A549 (cell line): Measurements from ENCODE around the gene CEP152. TPM values are rescaled to one million over a fixed set of nuclear protein-coding genes. Genes with fewer than 3 reads are reported as not detected.

ENCODE experiments used
- ATAC-seq, 2 experiments: fragments of 200-7000 bp in 1 of 2; fragments of >200 bp in 1 of 2; cut with Nextera tagmentation in 1 of 2; cut with Tn5 transposase in 1 of 2; 3 replicates each; pipeline versions ENCODE4 v1.8.0 to v1.9.1; 2018 to 2020; ENCODE audit warnings: mild to moderate bottlenecking in 1 of 2, moderate library complexity in 1 of 2
- CTCF ChIA-PET: fragments of 300-600 bp; sonication (Branson Sonifier 250); formaldehyde crosslinking; extraction: SDS; loops from one replicate; lab custom pipeline; 2021; ENCODE audit warnings: antibody characterized with exemption, inconsistent platforms; lab: Yijun Ruan, JAX
- POLR2A ChIA-PET: fragments of 350-600 bp; formaldehyde crosslinking; extraction: SDS; loops from one replicate; lab custom pipeline; 2021; ENCODE audit warnings: antibody characterized with exemption, inconsistent platforms; lab: Yijun Ruan, JAX
- DNase-seq, 2 experiments: peaks; one replicate each; pipeline versions ENCODE4 v3.0.0 to v3.0.0-alpha.2; 2011 to 2016; ENCODE audit warnings: low read depth in 1 of 2, low spot score in 1 of 2
- FAIRE-seq: peaks from 2 replicates; lab custom pipeline; 2011; peaks lifted over from hg19 to GRCh38; lab: Jason Lieb, UNC
- H3K27ac ChIP-seq, 2 experiments: fragments of >200 bp; sonication (Bioruptor Twin); formaldehyde crosslinking; 3 replicates each; pipeline ENCODE4 v1.5.1; 2016 to 2017
- H3K4me1 ChIP-seq: fragments of >200 bp; sonication (Bioruptor Twin); formaldehyde crosslinking; 3 replicates; pipeline ENCODE4 v1.6.1; 2016
- H3K4me2 ChIP-seq: fragments of >200 bp; sonication (Bioruptor Twin); formaldehyde crosslinking; 3 replicates; pipeline ENCODE4 v1.6.1; 2016
- H3K4me3 ChIP-seq: fragments of >200 bp; sonication (Bioruptor Twin); formaldehyde crosslinking; 3 replicates; pipeline ENCODE4 v1.5.1; 2016
- H3K9me3 ChIP-seq: fragments of >200 bp; sonication (Bioruptor Twin); formaldehyde crosslinking; 3 replicates; pipeline ENCODE4 v1.6.1; 2016
- BHLHE40 ChIP-seq: IDR thresholded peaks from 2 replicates; pipeline ENCODE4 v1.6.1; 2012; ENCODE audit warnings: low read depth, low read length, inconsistent platforms
- CBX8 ChIP-seq: fragments of 200-600 bp; sonication (generic); IDR thresholded peaks from 2 replicates; pipeline ENCODE4 v1.6.1; 2016
- CHD2 ChIP-seq: fragments of 150-350 bp; IDR thresholded peaks from 2 replicates; pipeline ENCODE4 v1.6.1; 2014; ENCODE audit warnings: low read length; ENCODE audit not compliant: partially characterized antibody
- EHMT2 ChIP-seq: fragments of 200-600 bp; sonication (generic); IDR thresholded peaks from 2 replicates; pipeline ENCODE4 v1.6.1; 2016; ENCODE audit warnings: antibody characterized with exemption, low read depth, mild to moderate bottlenecking, moderate library complexity
- EP300 ChIP-seq, 2 experiments: fragments of >200 bp; sonication (Bioruptor Twin); formaldehyde crosslinking; IDR thresholded peaks; 2 replicates in 1 of 2; 3 replicates in 1 of 2; pipeline ENCODE4 v1.6.1; 2016 to 2017
- FOXS1 ChIP-seq: fragments of 250-450 bp; sonication (Bioruptor Pico); IDR thresholded peaks from 2 replicates; pipeline ENCODE4 v1.5.0; 2020; ENCODE audit warnings: mild to moderate bottlenecking, moderate library complexity
- HDAC2 ChIP-seq: fragments of 200-600 bp; sonication (generic); IDR thresholded peaks from 2 replicates; pipeline ENCODE4 v1.6.1; 2016
- HES2 ChIP-seq: fragments of >200 bp; sonication (Bioruptor Twin); formaldehyde crosslinking; IDR thresholded peaks from 2 replicates; pipeline ENCODE4 v1.6.1; 2016
- HOXA7 ChIP-seq: fragments of 250-450 bp; sonication (Bioruptor Pico); IDR thresholded peaks from 2 replicates; pipeline ENCODE4 v1.5.0; 2020; ENCODE audit warnings: mild to moderate bottlenecking, moderate library complexity
- HOXB13 ChIP-seq: fragments of 250-450 bp; sonication (Bioruptor Pico); IDR thresholded peaks from 2 replicates; pipeline ENCODE4 v1.5.0; 2020; ENCODE audit warnings: low read depth, mild to moderate bottlenecking, moderate library complexity
- HOXB5 ChIP-seq: fragments of 250-450 bp; sonication (Bioruptor Pico); IDR thresholded peaks from 2 replicates; pipeline ENCODE4 v1.5.0; 2020; ENCODE audit warnings: mild to moderate bottlenecking, moderate library complexity
- MYC ChIP-seq: IDR thresholded peaks from 2 replicates; pipeline ENCODE4 v1.6.1; 2012; ENCODE audit warnings: mild to moderate bottlenecking, inconsistent platforms, low read length, improper control_type of control experiment, borderline replicate concordance
- NFE2L2 ChIP-seq: fragments of 150-350 bp; conservative IDR thresholded peaks from 2 replicates; pipeline ENCODE4 v1.6.1; 2014; ENCODE audit warnings: low read length
- NPAS2 ChIP-seq: fragments of 250-450 bp; sonication (Bioruptor Pico); IDR thresholded peaks from 2 replicates; pipeline ENCODE4 v1.8.0; 2022; ENCODE audit warnings: mild to moderate bottlenecking, moderate library complexity, borderline replicate concordance
- PHF8 ChIP-seq: fragments of 200-600 bp; sonication (generic); IDR thresholded peaks from 2 replicates; pipeline ENCODE4 v1.6.1; 2016; ENCODE audit warnings: low read depth, mild to moderate bottlenecking, antibody characterized with exemption, moderate library complexity, borderline replicate concordance
- POLR2AphosphoS2 ChIP-seq: conservative IDR thresholded peaks from 2 replicates; pipeline ENCODE4 v1.6.1; 2012; ENCODE audit warnings: low read length, improper control_type of control experiment, inconsistent platforms
- RARB ChIP-seq: fragments of 250-450 bp; sonication (Bioruptor Pico); IDR thresholded peaks from 2 replicates; pipeline ENCODE4 v1.8.0; 2021; ENCODE audit warnings: mild to moderate bottlenecking, moderate library complexity
- RNF2 ChIP-seq: fragments of 200-600 bp; sonication (generic); IDR thresholded peaks from 2 replicates; pipeline ENCODE4 v1.6.1; 2016; ENCODE audit warnings: low read depth, mild to moderate bottlenecking, antibody characterized with exemption, moderate library complexity, borderline replicate concordance
- SREBF2 ChIP-seq: fragments of 450-650 bp; IDR thresholded peaks from 2 replicates; pipeline ENCODE4 v1.6.1; 2014; ENCODE audit warnings: mild to moderate bottlenecking, moderate library complexity
- ZFP36 ChIP-seq: fragments of 450-650 bp; IDR thresholded peaks from 2 replicates; pipeline ENCODE4 v1.6.1; 2014; ENCODE audit warnings: borderline replicate concordance; ENCODE audit not compliant: partially characterized antibody
- WGBS: methylation state at CpG from one replicate; pipeline ENCODE4 v1.1.6; 2017; ENCODE audit errors: missing lambda C conversion rate; 5-methylcytosine and 5-hydroxymethylcytosine counted together
- polyA plus RNA-seq, 4 experiments: library from polyadenylated mRNA; depleted of rRNA in 3 of 4; stranded (reverse); fragments of >200 nt; fragmentation: RNase III in 1 of 4; extraction: RNeasy Plus Mini Kit Qiagen cat#74134 plus additional on column Dnase treatment in 1 of 4; gene quantifications; 2 replicates in 3 of 4; 3 replicates in 1 of 4; pipeline ENCODE4 v1.2.3, GENCODE V29; 2011 to 2017
- TF ChIP-seq, protein P1 (sequence below): IDR thresholded peaks from 2 replicates; pipeline ENCODE4 v1.6.1; 2012
- TF ChIP-seq, protein P2 (sequence below): IDR thresholded peaks from 2 replicates; pipeline ENCODE4 v1.6.1; 2012; ENCODE audit warnings: low read depth, borderline replicate concordance
- TF ChIP-seq, protein P3 (sequence below): fragments of 150-350 bp; IDR thresholded peaks from 2 replicates; pipeline ENCODE4 v1.6.1; 2014; ENCODE audit warnings: low read depth, mild to moderate bottlenecking, low read length
- TF ChIP-seq, protein P4 (sequence below): fragments of 250-450 bp; sonication (Bioruptor Pico); IDR thresholded peaks from 2 replicates; pipeline ENCODE4 v1.5.0; 2020; ENCODE audit warnings: low read depth, mild to moderate bottlenecking, moderate library complexity

CEP152 gene
- polyA plus RNA-seq, 2 of the 4 experiments (the other 2 are of a cell fraction): 3.9 to 4.3 TPM

GRCh38 chr15:48759921-48760320, 50.9 kb downstream of the CEP152 start:
- POLR2A ChIA-PET: no interaction called here
- CTCF ChIA-PET: no interaction called here
- H3K4me2 ChIP-seq: no peak overlapping the region
- peaks cover 22% of the 10 kb centered on the region for H3K4me1 ChIP-seq
- 81% methylated on average over 1 of the region's 1 CpG for WGBS
- no peak for FAIRE-seq
- no peaks in the 10 kb centered on the region for H3K9me3 ChIP-seq
- H3K4me3 ChIP-seq: no peak overlapping the region
- no peak for ATAC-seq
- TF ChIP-seq SREBF2 (no peak), NPAS2 (CRISPR knock-in tag) (no peak), EHMT2 (no peak), HOXA7 (CRISPR knock-in tag) (no peak), RARB (CRISPR knock-in tag) (no peak), EP300 (IDR thresholded peaks at IDR 0.05) (no peak), ZFP36 (no peak), HDAC2 (no peak), HES2 (no peak), FOXS1 (CRISPR knock-in tag) (no peak), PHF8 (no peak), RNF2 (no peak), CHD2 (no peak), NFE2L2 (no peak)
- TF ChIP-seq, protein P1, sequence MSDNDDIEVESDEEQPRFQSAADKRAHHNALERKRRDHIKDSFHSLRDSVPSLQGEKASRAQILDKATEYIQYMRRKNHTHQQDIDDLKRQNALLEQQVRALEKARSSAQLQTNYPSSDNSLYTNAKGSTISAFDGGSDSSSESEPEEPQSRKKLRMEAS: no peak
- TF ChIP-seq, protein P2, sequence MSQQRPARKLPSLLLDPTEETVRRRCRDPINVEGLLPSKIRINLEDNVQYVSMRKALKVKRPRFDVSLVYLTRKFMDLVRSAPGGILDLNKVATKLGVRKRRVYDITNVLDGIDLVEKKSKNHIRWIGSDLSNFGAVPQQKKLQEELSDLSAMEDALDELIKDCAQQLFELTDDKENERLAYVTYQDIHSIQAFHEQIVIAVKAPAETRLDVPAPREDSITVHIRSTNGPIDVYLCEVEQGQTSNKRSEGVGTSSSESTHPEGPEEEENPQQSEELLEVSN: no peak
- TF ChIP-seq, protein P3, sequence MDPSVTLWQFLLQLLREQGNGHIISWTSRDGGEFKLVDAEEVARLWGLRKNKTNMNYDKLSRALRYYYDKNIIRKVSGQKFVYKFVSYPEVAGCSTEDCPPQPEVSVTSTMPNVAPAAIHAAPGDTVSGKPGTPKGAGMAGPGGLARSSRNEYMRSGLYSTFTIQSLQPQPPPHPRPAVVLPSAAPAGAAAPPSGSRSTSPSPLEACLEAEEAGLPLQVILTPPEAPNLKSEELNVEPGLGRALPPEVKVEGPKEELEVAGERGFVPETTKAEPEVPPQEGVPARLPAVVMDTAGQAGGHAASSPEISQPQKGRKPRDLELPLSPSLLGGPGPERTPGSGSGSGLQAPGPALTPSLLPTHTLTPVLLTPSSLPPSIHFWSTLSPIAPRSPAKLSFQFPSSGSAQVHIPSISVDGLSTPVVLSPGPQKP: no peak
- DNase-seq: no peak
- H3K27ac ChIP-seq: no peak overlapping the region

DNA sequence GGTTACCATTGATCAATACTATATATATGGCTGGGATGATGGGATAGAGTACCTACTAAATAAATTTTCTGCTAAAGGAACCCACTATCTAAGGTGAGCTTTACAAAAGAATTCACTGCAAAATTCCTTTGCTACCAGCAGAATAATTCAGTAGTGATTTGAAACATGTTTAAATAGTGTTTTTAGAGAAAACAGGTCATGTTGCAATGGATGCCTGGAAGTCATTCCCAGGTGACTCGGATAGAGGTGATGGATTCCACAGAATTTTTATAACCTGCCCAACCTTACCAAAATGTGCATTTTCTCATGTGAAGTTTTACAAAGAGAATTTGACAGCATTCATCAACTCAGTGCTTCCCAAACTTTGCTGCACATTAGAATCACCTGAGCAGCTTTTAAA, 53.2 kb downstream of the CEP152 start:
- WGBS: 100% methylated on average over 1 of the region's 1 CpG
- ChIA-PET CTCF (no interaction called here), POLR2A (no interaction called here)
- no peak overlapping the region for H3K27ac ChIP-seq
- H3K4me3 ChIP-seq: no peak overlapping the region
- H3K4me2 ChIP-seq: no peak overlapping the region
- no peaks in the 10 kb centered on the region for H3K9me3 ChIP-seq
- no peak for FAIRE-seq
- TF ChIP-seq, protein P4, sequence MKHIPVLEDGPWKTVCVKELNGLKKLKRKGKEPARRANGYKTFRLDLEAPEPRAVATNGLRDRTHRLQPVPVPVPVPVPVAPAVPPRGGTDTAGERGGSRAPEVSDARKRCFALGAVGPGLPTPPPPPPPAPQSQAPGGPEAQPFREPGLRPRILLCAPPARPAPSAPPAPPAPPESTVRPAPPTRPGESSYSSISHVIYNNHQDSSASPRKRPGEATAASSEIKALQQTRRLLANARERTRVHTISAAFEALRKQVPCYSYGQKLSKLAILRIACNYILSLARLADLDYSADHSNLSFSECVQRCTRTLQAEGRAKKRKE (CRISPR knock-in tag): no peak
- no peak for TF ChIP-seq RARB (CRISPR knock-in tag)
- TF ChIP-seq MYC: no peak
- H3K4me1 ChIP-seq: peaks cover 22% of the 10 kb centered on the region
- no peak for DNase-seq
- ATAC-seq: no peak

- ChIA-PET POLR2A (no interaction called here), CTCF (no interaction called here)
- no peak for TF ChIP-seq BHLHE40
- no peak for TF ChIP-seq HOXB5 (CRISPR knock-in tag)
- no peak for TF ChIP-seq HOXB13 (CRISPR knock-in tag)
- TF ChIP-seq POLR2AphosphoS2: no peak
- no peak for TF ChIP-seq SREBF2
- TF ChIP-seq, protein P1: no peak
- TF ChIP-seq RNF2: no peak
- no peak for TF ChIP-seq CBX8
- Histone ChIP-seq H3K27ac (no peak overlapping the region), H3K9me3 (no peaks in the 10 kb centered on the region), H3K4me2 (no peak overlapping the region), H3K4me1 (no peaks in the 10 kb centered on the region), H3K4me3 (no peak overlapping the region)
- ATAC-seq (no peak), DNase-seq (no peak), FAIRE-seq (no peak)
- WGBS: 85% methylated on average over 3 of the region's 3 CpGs
Observed at GRCh38 chr15:48754011-48754410, 56.9 kb downstream of the CEP152 start.
